Measurements from ENCODE around the gene CRTC3. TPM values are rescaled to one million over a fixed set of nuclear protein-coding genes. Genes with fewer than 3 reads are reported as not detected.

CRTC3 gene
- total RNA-seq, 4 donors from 2014 or later = 19.8 to 33.1 (median 25.9) TPM

- Histone ChIP-seq H3K4me3 (no peak overlapping the region), H3K36me3 (no peaks in the 10 kb centered on the region), H3K27ac (no peak overlapping the region), H3K9me3 (no peaks in the 10 kb centered on the region), H3K4me1 (peaks cover 0 to 14% (median 0%) of the 10 kb centered on the region in 4 donors), H3K27me3 (no peaks in the 10 kb centered on the region)
- no peak for DNase-seq
- TF ChIP-seq CTCF (IDR thresholded peaks at IDR 0.05) (no peak), POLR2A (IDR thresholded peaks at IDR 0.05) (no peak)
Measured at GRCh38 chr15:90576711-90577389, 47.1 kb downstream of the CRTC3 start.

GRCh38 chr15:90579213-90579612, 49.5 kb downstream of the CRTC3 start:
- Histone ChIP-seq H3K4me1 (peaks cover 0 to 14% (median 0%) of the 10 kb centered on the region in 4 donors), H3K9me3 (no peaks in the 10 kb centered on the region), H3K27me3 (no peaks in the 10 kb centered on the region), H3K4me3 (no peak overlapping the region), H3K36me3 (no peaks in the 10 kb centered on the region), H3K27ac (no peak overlapping the region)
- no peak for DNase-seq
- TF ChIP-seq CTCF (IDR thresholded peaks at IDR 0.05) = no peak
- no peak for TF ChIP-seq POLR2A (IDR thresholded peaks at IDR 0.05)

- no peak for TF ChIP-seq CTCF (IDR thresholded peaks at IDR 0.05)
- no peak for TF ChIP-seq POLR2A (IDR thresholded peaks at IDR 0.05)
- Histone ChIP-seq H3K27ac (no peak overlapping the region), H3K4me1 (peaks cover 0 to 14% (median 0%) of the 10 kb centered on the region in 4 donors), H3K4me3 (no peak overlapping the region), H3K27me3 (no peaks in the 10 kb centered on the region), H3K9me3 (no peaks in the 10 kb centered on the region), H3K36me3 (no peaks in the 10 kb centered on the region)
- no peak for DNase-seq
Measured at GRCh38 chr15:90580099-90580498, 50.4 kb downstream of the CRTC3 start.

GRCh38 chr15:90580541-90580940, 50.8 kb downstream of the CRTC3 start:
- Histone ChIP-seq H3K4me1 (peaks cover 0 to 14% (median 0%) of the 10 kb centered on the region in 4 donors), H3K4me3 (no peak overlapping the region), H3K36me3 (no peaks in the 10 kb centered on the region), H3K27ac (no peak overlapping the region), H3K9me3 (no peaks in the 10 kb centered on the region), H3K27me3 (no peaks in the 10 kb centered on the region)
- no peak for DNase-seq
- TF ChIP-seq CTCF (IDR thresholded peaks at IDR 0.05) (no peak), POLR2A (IDR thresholded peaks at IDR 0.05) (no peak)

- DNase-seq = no peak
- Histone ChIP-seq H3K4me3 (no peak overlapping the region), H3K9me3 (no peaks in the 10 kb centered on the region), H3K27ac (no peak overlapping the region), H3K27me3 (no peaks in the 10 kb centered on the region), H3K36me3 (no peaks in the 10 kb centered on the region), H3K4me1 (peaks cover 0 to 14% (median 0%) of the 10 kb centered on the region in 4 donors)
- TF ChIP-seq CTCF (IDR thresholded peaks at IDR 0.05) (no peak), POLR2A (IDR thresholded peaks at IDR 0.05) (no peak)
Measured at GRCh38 chr15:90580946-90581345, 51.2 kb downstream of the CRTC3 start.

Measured in Peyer's patch (tissue), 4 donors.